ENCODE measurements around the gene ZBTB7B.

The ZBTB7B gene

GRCh38 chr1:154962156-154962749 is 40.3 kb upstream of the ZBTB7B start:
- TF ChIP-seq ZFX (IDR thresholded peaks at IDR 0.05; ENCODE audit: borderline replicate concordance), result no peak
- peak; percentile 64 for TF ChIP-seq CTCF (IDR thresholded peaks at IDR 0.05)
- peak overlapping the region; percentile 97 for H3K27ac ChIP-seq

- H3K27ac ChIP-seq, result peak overlapping the region; percentile 97
- TF ChIP-seq ZFX (IDR thresholded peaks at IDR 0.05; ENCODE audit: borderline replicate concordance), result no peak
- no peak for TF ChIP-seq CTCF (IDR thresholded peaks at IDR 0.05)
These were observed 39.7 kb upstream of the ZBTB7B start for GRCh38 chr1:154962795-154963330.

- peak overlapping the region; percentile 97 for H3K27ac ChIP-seq
- TF ChIP-seq ZFX (IDR thresholded peaks at IDR 0.05; ENCODE audit: borderline replicate concordance) (no peak), CTCF (IDR thresholded peaks at IDR 0.05) (no peak)
These were observed 39.0 kb upstream of the ZBTB7B start for GRCh38 chr1:154963643-154964042.

GRCh38 chr1:154964359-154964758 is 38.2 kb upstream of the ZBTB7B start:
- peak overlapping the region; percentile 97 for H3K27ac ChIP-seq
- TF ChIP-seq CTCF (IDR thresholded peaks at IDR 0.05) (no peak), ZFX (IDR thresholded peaks at IDR 0.05; ENCODE audit: borderline replicate concordance) (no peak)

- no peak for TF ChIP-seq CTCF (IDR thresholded peaks at IDR 0.05)
- H3K27ac ChIP-seq, result 0 out of 2 replicates have a peak overlapping the region, but pooled peaks have one; percentile 20
These were observed 36.5 kb upstream of the ZBTB7B start for GRCh38 chr1:154966111-154966510.

GRCh38 chr1:154967331-154967950 is 35.2 kb upstream of the ZBTB7B start:
- H3K27ac ChIP-seq, result peak overlapping the region; percentile 20; the same call in 1 of the 2 replicates
- TF ChIP-seq ZFX (IDR thresholded peaks at IDR 0.05; ENCODE audit: borderline replicate concordance), result no peak
- no peak for TF ChIP-seq CTCF (IDR thresholded peaks at IDR 0.05)

- H3K27ac ChIP-seq, result peak overlapping the region; percentile 98; the same call in 1 of the 2 replicates
- TF ChIP-seq ZFX (IDR thresholded peaks at IDR 0.05; ENCODE audit: borderline replicate concordance) (no peak), CTCF (IDR thresholded peaks at IDR 0.05) (no peak)
These were observed 33.9 kb upstream of the ZBTB7B start for GRCh38 chr1:154968731-154969130.
